H1 (cell line): Measurements from ENCODE around the gene CABCOCO1. TPM values are rescaled to one million over a fixed set of nuclear protein-coding genes. Genes with fewer than 3 reads are reported as not detected.

Source experiments
- CTCF ChIA-PET: fragments of 300-600 bp; sonication (Branson Sonifier 250); formaldehyde crosslinking; loops from one replicate; lab custom pipeline; 2021; ENCODE audit not compliant: partially characterized antibody; lab: Charles Lee
- POLR2A ChIA-PET: fragments of 300-600 bp; sonication (Branson Sonifier 250); formaldehyde crosslinking; loops from one replicate; lab custom pipeline; 2021; ENCODE audit warnings: inconsistent platforms; ENCODE audit not compliant: partially characterized antibody; lab: Charles Lee
- DNase-seq, 2 experiments: peaks; one replicate each; pipeline versions ENCODE4 v3.0.0 to v3.0.0-alpha.2; 2010 to 2022; ENCODE audit warnings: low spot score in 2 of 2, low read depth in 1 of 2, mixed read lengths in 1 of 2
- FAIRE-seq: peaks from 2 replicates; lab custom pipeline; 2011; peaks lifted over from hg19 to GRCh38; lab: Jason Lieb, UNC
- H2AFZ ChIP-seq: 2 replicates; pipeline ENCODE4 v1.8.1; 2012; ENCODE audit warnings: low read length, inconsistent platforms
- H2AK5ac ChIP-seq: 2 replicates; pipeline ENCODE4 v1.6.1; 2013; ENCODE audit warnings: low read depth, low read length
- H2BK120ac ChIP-seq: replicated peaks from 2 replicates; pipeline ENCODE3; 2013; ENCODE audit warnings: low read depth, low read length, inconsistent platforms
- H2BK12ac ChIP-seq: 2 replicates; pipeline ENCODE4 v1.6.1; 2013; ENCODE audit warnings: low read depth, low read length
- H2BK15ac ChIP-seq: 2 replicates; pipeline ENCODE4 v1.6.1; 2013; ENCODE audit warnings: low read length
- H2BK20ac ChIP-seq: 2 replicates; pipeline ENCODE4 v1.6.1; 2013; ENCODE audit warnings: low read length
- H2BK5ac ChIP-seq: 2 replicates; pipeline ENCODE4 v1.6.1; 2013; ENCODE audit warnings: low read depth, low read length
- H3K14ac ChIP-seq: 2 replicates; pipeline ENCODE4 v1.6.1; 2013; ENCODE audit warnings: inconsistent platforms; ENCODE audit not compliant: insufficient read length
- H3K18ac ChIP-seq: 2 replicates; pipeline ENCODE4 v1.6.1; 2013; ENCODE audit warnings: low read length; ENCODE audit errors: extremely low read depth
- H3K23ac ChIP-seq: 2 replicates; pipeline ENCODE4 v1.6.1; 2013; ENCODE audit warnings: inconsistent platforms; ENCODE audit not compliant: insufficient read length
- H3K23me2 ChIP-seq: 2 replicates; pipeline ENCODE4 v1.6.1; 2013; ENCODE audit warnings: low read depth, low read length
- H3K27ac ChIP-seq: 2 replicates; pipeline ENCODE4 v1.6.1; 2011; ENCODE audit warnings: low read depth, low read length, inconsistent platforms
- H3K27me3 ChIP-seq, 4 experiments: replicated peaks in 1 of 4; 1 replicate in 1 of 4; 2 replicates in 3 of 4; pipeline versions ENCODE4 v1.6.1 to v1.8.1; 2011 to 2013; ENCODE audit warnings: low read length in 3 of 4, mild to moderate bottlenecking in 3 of 4, inconsistent platforms in 2 of 4, mixed read lengths in 2 of 4, moderate library complexity in 1 of 4; ENCODE audit not compliant: control insufficient read depth in 3 of 4, insufficient read depth in 3 of 4; ENCODE audit errors: extremely low read depth in 1 of 4
- H3K36me3 ChIP-seq, 4 experiments: 2 replicates each; pipeline versions ENCODE4 v1.6.1 to v1.8.1; 2011 to 2013; ENCODE audit warnings: mild to moderate bottlenecking in 4 of 4, low read length in 3 of 4, moderate library complexity in 2 of 4, control low read depth in 1 of 4, inconsistent platforms in 1 of 4; ENCODE audit not compliant: insufficient read depth in 4 of 4, control insufficient read depth in 2 of 4
- H3K4ac ChIP-seq: replicated peaks from 2 replicates; pipeline ENCODE3; 2013; ENCODE audit warnings: low read length, low read depth, mixed read lengths, inconsistent platforms; ENCODE audit not compliant: insufficient read length
- H3K4me1 ChIP-seq, 4 experiments: replicated peaks in 1 of 4; 1 replicate in 1 of 4; 2 replicates in 3 of 4; pipeline versions ENCODE4 v1.6.1 to v1.8.1; 2011 to 2013; ENCODE audit warnings: low read length in 3 of 4, inconsistent platforms in 2 of 4, mixed read lengths in 1 of 4; ENCODE audit not compliant: insufficient read depth in 4 of 4, control insufficient read depth in 3 of 4
- H3K4me2 ChIP-seq, 2 experiments: 2 replicates each; pipeline versions ENCODE4 v1.6.1 to v1.8.1; 2011 to 2013; ENCODE audit warnings: low read depth in 2 of 2, low read length in 2 of 2, control low read depth in 1 of 2, inconsistent platforms in 1 of 2, mild to moderate bottlenecking in 1 of 2; ENCODE audit not compliant: insufficient read depth in 1 of 2
- H3K4me3 ChIP-seq, 4 experiments: fragments of 200-600, 300-600 bp in 1 of 4; sonication (generic), shearing (Covaris generic), sonication (Bioruptor Twin) in 1 of 4; 2 replicates each; pipeline versions ENCODE4 v1.5.1 to v1.8.1; 2011 to 2016; ENCODE audit warnings: low read length in 4 of 4, low read depth in 3 of 4, control low read depth in 2 of 4, inconsistent platforms in 2 of 4, mild to moderate bottlenecking in 2 of 4, mixed read lengths in 1 of 4, moderate library complexity in 1 of 4; ENCODE audit not compliant: insufficient read depth in 2 of 4; ENCODE audit errors: extremely low read depth in 1 of 4
- H3K56ac ChIP-seq: replicated peaks from 2 replicates; pipeline ENCODE3; 2013; ENCODE audit warnings: low read depth, mild to moderate bottlenecking, mixed read lengths, low read length, inconsistent platforms; ENCODE audit not compliant: insufficient read length
- H3K79me1 ChIP-seq: 2 replicates; pipeline ENCODE4 v1.6.1; 2013; ENCODE audit warnings: low read depth, low read length, control low read depth
- H3K79me2 ChIP-seq, 2 experiments: 2 replicates each; pipeline versions ENCODE4 v1.6.1 to v1.8.1; 2012 to 2013; ENCODE audit warnings: low read length in 2 of 2, mild to moderate bottlenecking in 2 of 2, inconsistent platforms in 1 of 2; ENCODE audit not compliant: insufficient read depth in 2 of 2, control insufficient read depth in 1 of 2
- H3K9ac ChIP-seq, 4 experiments: replicated peaks in 1 of 4; 1 replicate in 1 of 4; 2 replicates in 3 of 4; pipeline versions ENCODE4 v1.6.1 to v1.8.1; 2011 to 2013; ENCODE audit warnings: low read depth in 3 of 4, low read length in 3 of 4, control low read depth in 2 of 4, mild to moderate bottlenecking in 2 of 4, moderate library complexity in 2 of 4, inconsistent platforms in 1 of 4; ENCODE audit errors: extremely low read depth in 1 of 4
- H3K9me3 ChIP-seq, 2 experiments: 2 replicates each; pipeline versions ENCODE4 v1.6.1 to v1.8.1; 2012 to 2013; ENCODE audit warnings: mild to moderate bottlenecking in 2 of 2, moderate library complexity in 2 of 2, control low read depth in 1 of 2, inconsistent platforms in 1 of 2, low read depth in 1 of 2, low read length in 1 of 2, mixed read lengths in 1 of 2; ENCODE audit not compliant: insufficient read depth in 2 of 2
- H4K20me1 ChIP-seq, 2 experiments: replicated peaks in 1 of 2; 2 replicates each; pipeline versions ENCODE3 to v1.8.1; 2011 to 2013; ENCODE audit warnings: inconsistent platforms in 2 of 2, low read length in 2 of 2, mild to moderate bottlenecking in 1 of 2; ENCODE audit not compliant: insufficient read depth in 2 of 2, control insufficient read depth in 1 of 2
- H4K5ac ChIP-seq: 2 replicates; pipeline ENCODE4 v1.6.1; 2013; ENCODE audit warnings: low read length, low read depth, mixed read lengths, inconsistent platforms; ENCODE audit not compliant: insufficient read length
- H4K8ac ChIP-seq: 2 replicates; pipeline ENCODE4 v1.8.0; 2013; ENCODE audit warnings: mild to moderate bottlenecking, moderate library complexity, low read length, inconsistent platforms; ENCODE audit not compliant: insufficient read depth; ENCODE audit errors: extremely low read depth
- H4K91ac ChIP-seq: replicated peaks from 2 replicates; pipeline ENCODE3; 2013; ENCODE audit warnings: low read length, mixed read lengths, inconsistent platforms; ENCODE audit not compliant: insufficient read length
- RFX5 ChIP-seq: IDR thresholded peaks from 2 replicates; pipeline ENCODE4 v1.6.1; 2011; ENCODE audit warnings: low read depth, low read length, improper control_type of control experiment, borderline replicate concordance
- SRF ChIP-seq: IDR thresholded peaks from 2 replicates; pipeline ENCODE4 v1.6.1; 2011; ENCODE audit warnings: mild to moderate bottlenecking, low read depth, low read length, moderate library complexity
- WGBS, 2 experiments: shearing (Covaris generic) in 1 of 2; methylation state at CpG; one replicate each; pipeline versions ENCODE4 v1.1.6 to v1.1.7; 2013 to 2015; ENCODE audit warnings: low lambda C conversion rate in 2 of 2, mixed read lengths in 2 of 2, inconsistent platforms in 1 of 2, low coverage in 1 of 2, missing lambda C conversion rate in 1 of 2; ENCODE audit not compliant: insufficient replicate concordance in 2 of 2, insufficient coverage in 1 of 2, insufficient read length in 1 of 2; ENCODE audit errors: extremely low coverage in 1 of 2, missing lambda C conversion rate in 1 of 2; 5-methylcytosine and 5-hydroxymethylcytosine counted together
- polyA plus RNA-seq, 7 experiments: library from polyadenylated mRNA; depleted of rRNA in 3 of 7; stranded (reverse) in 5 of 7; unstranded in 2 of 7; fragments of >200 nt in 5 of 7; fragments of 200-250 nt in 2 of 7; gene quantifications; 1 replicate in 5 of 7; 2 replicates in 1 of 7; 4 replicates in 1 of 7; pipeline versions ENCODE4 v1.2.1 to v1.2.3, GENCODE V29; 2011 to 2013; ENCODE audit warnings: missing spikeins in 2 of 7, mixed read lengths in 2 of 7
- total RNA-seq: library from RNA; stranded (reverse); fragmentation: NEBNext Ultra II Directional; extraction: Animal tissue kit (Norgen Biotek cat#: 25700); gene quantifications from 2 replicates; pipeline ENCODE4 v1.2.1, GENCODE V29; 2021

CABCOCO1 gene
- total and polyA plus RNA-seq, 2 of the 8 experiments (the other 6 are each of a cell fraction or from before 2014, with no cell fraction given) = not detected

GRCh38 chr10:61752111-61753011 lies 89.6 kb downstream of the CABCOCO1 start:
- TF ChIP-seq RFX5 = no peak
- TF ChIP-seq SRF = peak; percentile 29; the same call in 1 of the 2 replicates
- no peaks in the 10 kb centered on the region for H3K27me3 ChIP-seq
- H2BK120ac ChIP-seq = no peak overlapping the region
- ChIA-PET POLR2A (no interaction called here), CTCF (interaction anchor here (0.9 to 10.3 kb wide), 13 partner anchors 8 to 313 kb away, joined by 3 to 120 read pairs (median 9); no protein-coding TSS in a partner anchor)
- no peak overlapping the region for H3K4me2 ChIP-seq
- H3K79me2 ChIP-seq = no peaks in the 10 kb centered on the region
- no peak overlapping the region for H2BK20ac ChIP-seq
- no peak overlapping the region for H2BK12ac ChIP-seq
- no peak overlapping the region for H4K5ac ChIP-seq
- H3K4me1 ChIP-seq = peaks cover 0 to 3% (median 0%) of the 10 kb centered on the region in 4 experiments; a peak in 1 of 7 replicates
- H3K9ac ChIP-seq = no peak overlapping the region
- H3K36me3 ChIP-seq = no peaks in the 10 kb centered on the region
- H3K27ac ChIP-seq = no peak overlapping the region
- H3K18ac ChIP-seq = no peak overlapping the region
- no peak for FAIRE-seq
- no peaks in the 10 kb centered on the region for H3K23me2 ChIP-seq
- no peak overlapping the region for H2AFZ ChIP-seq
- no peaks in the 10 kb centered on the region for H3K79me1 ChIP-seq
- H2BK15ac ChIP-seq = no peak overlapping the region
- H4K8ac ChIP-seq = no peak overlapping the region
- no peak overlapping the region for H3K56ac ChIP-seq
- no peaks in the 10 kb centered on the region for H4K20me1 ChIP-seq
- H4K91ac ChIP-seq = no peak overlapping the region
- H3K9me3 ChIP-seq = no peaks in the 10 kb centered on the region
- no peak overlapping the region for H2AK5ac ChIP-seq
- no peak overlapping the region for H2BK5ac ChIP-seq
- H3K4ac ChIP-seq = no peak overlapping the region
- H3K14ac ChIP-seq = no peak overlapping the region
- 79% methylated on average over 6 of the region's 6 CpGs; no CpG with 5 or more reads in 1 of the 2 experiments for WGBS, 2 experiments
- no peak overlapping the region for H3K23ac ChIP-seq
- DNase-seq = no peak
- H3K4me3 ChIP-seq = no peak overlapping the region
